Liver (tissue), 3 donors: ENCODE results near the gene ALDH1A2.

Experiments
- GABPA ChIP-seq, 2 donors: IDR thresholded peaks in 1 of 2; conservative IDR thresholded peaks in 1 of 2; 2 replicates each; pipeline ENCODE4 v1.6.1; 2016; ENCODE audit warnings: antibody characterized with exemption in 2 of 2, mild to moderate bottlenecking in 1 of 2, moderate library complexity in 1 of 2
- JUND ChIP-seq, 2 donors: IDR thresholded peaks; 2 replicates each; pipeline ENCODE4 v1.6.1; 2016; ENCODE audit warnings: antibody characterized with exemption in 2 of 2
- TAF1 ChIP-seq: conservative IDR thresholded peaks from 2 replicates; pipeline ENCODE4 v1.6.1; 2016; ENCODE audit warnings: antibody characterized with exemption, mild to moderate bottlenecking
- YY1 ChIP-seq: IDR thresholded peaks from 2 replicates; pipeline ENCODE4 v1.6.1; 2016; ENCODE audit warnings: antibody characterized with exemption, mild to moderate bottlenecking
- TF ChIP-seq, protein P1 (sequence below): IDR thresholded peaks from 2 replicates; pipeline ENCODE4 v1.6.1; 2016; ENCODE audit warnings: antibody characterized with exemption
- TF ChIP-seq, protein P2 (sequence below): fragments of 150-350 bp; IDR thresholded peaks from 2 replicates; pipeline ENCODE4 v1.5.1; 2017; ENCODE audit warnings: improper control_type of control experiment, low read depth, low read length; ENCODE audit not compliant: missing input control
- TF ChIP-seq, protein P3 (sequence below): IDR thresholded peaks from 2 replicates; pipeline ENCODE4 v1.6.1; 2016; ENCODE audit warnings: antibody characterized with exemption
- TF ChIP-seq, protein P4 (sequence below): IDR thresholded peaks from 2 replicates; pipeline ENCODE4 v1.6.1; 2016; ENCODE audit warnings: antibody characterized with exemption, mild to moderate bottlenecking
- donor health status: healthy.
- donor health status: healthy.

DNA sequence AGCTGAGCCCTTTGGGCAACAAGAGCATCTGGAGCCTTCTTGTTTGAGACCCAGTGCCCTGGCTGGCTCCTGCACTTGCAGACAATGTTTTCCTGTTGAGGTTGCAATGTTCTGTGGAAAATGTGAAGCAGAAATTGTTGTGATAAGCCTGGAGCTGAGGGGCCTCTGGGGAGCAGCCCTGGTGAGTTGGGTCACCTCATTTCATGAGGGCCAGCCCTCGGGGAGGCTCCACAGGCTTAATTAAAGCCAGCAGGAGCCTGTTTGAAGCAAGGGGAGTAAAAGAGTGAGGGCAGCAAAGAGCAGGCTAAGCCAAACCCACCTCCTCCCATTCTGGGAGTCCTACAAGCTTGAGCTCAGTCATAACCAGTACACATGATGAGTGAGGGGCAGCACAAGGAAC, 154.3 kb downstream of the ALDH1A2 start:
- TF ChIP-seq GABPA (IDR thresholded peaks at IDR 0.05 in 1 of 2, conservative IDR thresholded peaks at IDR 0.05 in 1 of 2) (no peak), TAF1 (no peak), YY1 (no peak), JUND (IDR thresholded peaks at IDR 0.05) (no peak)
- TF ChIP-seq, protein P1, sequence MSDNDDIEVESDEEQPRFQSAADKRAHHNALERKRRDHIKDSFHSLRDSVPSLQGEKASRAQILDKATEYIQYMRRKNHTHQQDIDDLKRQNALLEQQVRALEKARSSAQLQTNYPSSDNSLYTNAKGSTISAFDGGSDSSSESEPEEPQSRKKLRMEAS = no peak
- TF ChIP-seq, protein P2, sequence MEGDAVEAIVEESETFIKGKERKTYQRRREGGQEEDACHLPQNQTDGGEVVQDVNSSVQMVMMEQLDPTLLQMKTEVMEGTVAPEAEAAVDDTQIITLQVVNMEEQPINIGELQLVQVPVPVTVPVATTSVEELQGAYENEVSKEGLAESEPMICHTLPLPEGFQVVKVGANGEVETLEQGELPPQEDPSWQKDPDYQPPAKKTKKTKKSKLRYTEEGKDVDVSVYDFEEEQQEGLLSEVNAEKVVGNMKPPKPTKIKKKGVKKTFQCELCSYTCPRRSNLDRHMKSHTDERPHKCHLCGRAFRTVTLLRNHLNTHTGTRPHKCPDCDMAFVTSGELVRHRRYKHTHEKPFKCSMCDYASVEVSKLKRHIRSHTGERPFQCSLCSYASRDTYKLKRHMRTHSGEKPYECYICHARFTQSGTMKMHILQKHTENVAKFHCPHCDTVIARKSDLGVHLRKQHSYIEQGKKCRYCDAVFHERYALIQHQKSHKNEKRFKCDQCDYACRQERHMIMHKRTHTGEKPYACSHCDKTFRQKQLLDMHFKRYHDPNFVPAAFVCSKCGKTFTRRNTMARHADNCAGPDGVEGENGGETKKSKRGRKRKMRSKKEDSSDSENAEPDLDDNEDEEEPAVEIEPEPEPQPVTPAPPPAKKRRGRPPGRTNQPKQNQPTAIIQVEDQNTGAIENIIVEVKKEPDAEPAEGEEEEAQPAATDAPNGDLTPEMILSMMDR = no peak
- TF ChIP-seq, protein P3, sequence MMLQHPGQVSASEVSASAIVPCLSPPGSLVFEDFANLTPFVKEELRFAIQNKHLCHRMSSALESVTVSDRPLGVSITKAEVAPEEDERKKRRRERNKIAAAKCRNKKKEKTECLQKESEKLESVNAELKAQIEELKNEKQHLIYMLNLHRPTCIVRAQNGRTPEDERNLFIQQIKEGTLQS = no peak
- TF ChIP-seq, protein P4, sequence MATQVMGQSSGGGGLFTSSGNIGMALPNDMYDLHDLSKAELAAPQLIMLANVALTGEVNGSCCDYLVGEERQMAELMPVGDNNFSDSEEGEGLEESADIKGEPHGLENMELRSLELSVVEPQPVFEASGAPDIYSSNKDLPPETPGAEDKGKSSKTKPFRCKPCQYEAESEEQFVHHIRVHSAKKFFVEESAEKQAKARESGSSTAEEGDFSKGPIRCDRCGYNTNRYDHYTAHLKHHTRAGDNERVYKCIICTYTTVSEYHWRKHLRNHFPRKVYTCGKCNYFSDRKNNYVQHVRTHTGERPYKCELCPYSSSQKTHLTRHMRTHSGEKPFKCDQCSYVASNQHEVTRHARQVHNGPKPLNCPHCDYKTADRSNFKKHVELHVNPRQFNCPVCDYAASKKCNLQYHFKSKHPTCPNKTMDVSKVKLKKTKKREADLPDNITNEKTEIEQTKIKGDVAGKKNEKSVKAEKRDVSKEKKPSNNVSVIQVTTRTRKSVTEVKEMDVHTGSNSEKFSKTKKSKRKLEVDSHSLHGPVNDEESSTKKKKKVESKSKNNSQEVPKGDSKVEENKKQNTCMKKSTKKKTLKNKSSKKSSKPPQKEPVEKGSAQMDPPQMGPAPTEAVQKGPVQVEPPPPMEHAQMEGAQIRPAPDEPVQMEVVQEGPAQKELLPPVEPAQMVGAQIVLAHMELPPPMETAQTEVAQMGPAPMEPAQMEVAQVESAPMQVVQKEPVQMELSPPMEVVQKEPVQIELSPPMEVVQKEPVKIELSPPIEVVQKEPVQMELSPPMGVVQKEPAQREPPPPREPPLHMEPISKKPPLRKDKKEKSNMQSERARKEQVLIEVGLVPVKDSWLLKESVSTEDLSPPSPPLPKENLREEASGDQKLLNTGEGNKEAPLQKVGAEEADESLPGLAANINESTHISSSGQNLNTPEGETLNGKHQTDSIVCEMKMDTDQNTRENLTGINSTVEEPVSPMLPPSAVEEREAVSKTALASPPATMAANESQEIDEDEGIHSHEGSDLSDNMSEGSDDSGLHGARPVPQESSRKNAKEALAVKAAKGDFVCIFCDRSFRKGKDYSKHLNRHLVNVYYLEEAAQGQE = no peak
